Thymus (tissue), 11 donors: ENCODE data around the gene FZR1. TPM values are rescaled to one million over a fixed set of nuclear protein-coding genes. Genes with fewer than 3 reads are reported as not detected.
A peak's percentile ranks its signal among the peaks of the same experiment; 100 is the strongest.

Experiments used
- DNase-seq, 9 donors: peaks; one replicate each; pipeline ENCODE4 v3.0.0-alpha.2; 2013; ENCODE audit warnings: low spot score in 9 of 9, low read depth in 6 of 9, missing footprints in 1 of 9
- H3K27ac ChIP-seq, 2 donors: one replicate each; pipeline ENCODE4 v1.5.1; 2013; ENCODE audit warnings: control low read depth in 1 of 2, low read depth in 1 of 2, low read length in 1 of 2, mild to moderate bottlenecking in 1 of 2, moderate library complexity in 1 of 2
- H3K27me3 ChIP-seq, 2 donors: one replicate each; pipeline ENCODE4 v1.5.1; 2013; ENCODE audit warnings: low read length in 1 of 2; ENCODE audit not compliant: control insufficient read depth in 2 of 2, insufficient read depth in 1 of 2
- H3K36me3 ChIP-seq, 2 donors: one replicate each; pipeline ENCODE4 v1.5.1; 2013; ENCODE audit warnings: low read length in 1 of 2, mild to moderate bottlenecking in 1 of 2, moderate library complexity in 1 of 2; ENCODE audit not compliant: control insufficient read depth in 2 of 2, insufficient read depth in 2 of 2
- H3K4me1 ChIP-seq, 2 donors: one replicate each; pipeline ENCODE4 v1.5.1; 2013; ENCODE audit warnings: low read length in 2 of 2; ENCODE audit not compliant: control insufficient read depth in 2 of 2, insufficient read depth in 2 of 2
- H3K4me3 ChIP-seq, 2 donors: one replicate each; pipeline ENCODE4 v1.5.1; 2013; ENCODE audit warnings: low read length in 2 of 2, control low read depth in 1 of 2, mild to moderate bottlenecking in 1 of 2
- H3K9me3 ChIP-seq, 2 donors: one replicate each; pipeline ENCODE4 v1.5.1; 2013; ENCODE audit warnings: low read length in 1 of 2, mild to moderate bottlenecking in 1 of 2; ENCODE audit not compliant: control insufficient read depth in 2 of 2, insufficient read depth in 1 of 2
- WGBS: extraction: QIAGEN DNeasy Blood & Tissue Kit; methylation state at CpG from one replicate; pipeline ENCODE4 v1.1.7; 2013; 5-methylcytosine and 5-hydroxymethylcytosine counted together
- polyA plus RNA-seq: library from polyadenylated mRNA; stranded (reverse); fragments of 200-250 nt; gene quantifications from one replicate; pipeline ENCODE4 v1.2.3, GENCODE V29; 2013
- total RNA-seq: library from RNA; stranded (reverse); fragments of 120-200 nt; gene quantifications from one replicate; pipeline ENCODE4 v1.2.4, GENCODE V29; 2013
- donor health status: healthy.

Gene FZR1
- total and polyA plus RNA-seq, 2 donors = 18.6 to 26.2 TPM

GRCh38 chr19:3469638-3470499, 36.2 kb upstream of the FZR1 start:
- Histone ChIP-seq H3K27ac (no peak overlapping the region), H3K9me3 (peaks cover 2 to 12% of the 10 kb centered on the region in 2 donors), H3K36me3 (no peaks in the 10 kb centered on the region), H3K4me1 (no peaks in the 10 kb centered on the region), H3K27me3 (peaks cover 0 to 22% of the 10 kb centered on the region in 2 donors), H3K4me3 (no peak overlapping the region)
- no peak for DNase-seq
- 75% methylated on average over 14 of the region's 14 CpGs for WGBS

- Histone ChIP-seq H3K36me3 (no peaks in the 10 kb centered on the region), H3K9me3 (peaks cover 2 to 12% of the 10 kb centered on the region in 2 donors), H3K27ac (no peak overlapping the region), H3K4me3 (no peak overlapping the region), H3K4me1 (no peaks in the 10 kb centered on the region), H3K27me3 (peaks cover 0 to 15% of the 10 kb centered on the region in 2 donors)
- no peak for DNase-seq
- WGBS = 86% methylated on average over 11 of the region's 11 CpGs
These were observed 35.5 kb upstream of the FZR1 start for GRCh38 chr19:3470500-3471128.

- no peaks in the 10 kb centered on the region for H3K4me1 ChIP-seq
- WGBS = 51% methylated on average over 24 of the region's 24 CpGs
- H3K27ac ChIP-seq = no peak overlapping the region
- no peak for DNase-seq
- H3K27me3 ChIP-seq = peaks cover 0 to 4% of the 10 kb centered on the region in 2 donors
- H3K9me3 ChIP-seq = peaks cover 2 to 12% of the 10 kb centered on the region in 2 donors
- no peaks in the 10 kb centered on the region for H3K36me3 ChIP-seq
- no peak overlapping the region for H3K4me3 ChIP-seq
These were observed 34.0 kb upstream of the FZR1 start for GRCh38 chr19:3471954-3472655.

- H3K27me3 ChIP-seq = peaks cover 0 to 6% of the 10 kb centered on the region in 2 donors
- DNase-seq = no peak
- H3K9me3 ChIP-seq = peaks cover 0 to 4% of the 10 kb centered on the region in 2 donors
- WGBS = 97% methylated on average over 8 of the region's 8 CpGs
- H3K27ac ChIP-seq = no peak overlapping the region
- H3K4me1 ChIP-seq = peaks cover 3 to 11% of the 10 kb centered on the region in 2 donors
- no peaks in the 10 kb centered on the region for H3K36me3 ChIP-seq
- H3K4me3 ChIP-seq = no peak overlapping the region
These were observed 32.1 kb upstream of the FZR1 start for GRCh38 chr19:3474010-3474409.

GRCh38 chr19:3474614-3475013, 31.5 kb upstream of the FZR1 start:
- peaks cover 0 to 5% of the 10 kb centered on the region in 2 donors for H3K27me3 ChIP-seq
- no peaks in the 10 kb centered on the region for H3K36me3 ChIP-seq
- peaks cover 3 to 16% of the 10 kb centered on the region in 2 donors for H3K4me1 ChIP-seq
- H3K27ac ChIP-seq = no peak overlapping the region
- WGBS = 94% methylated on average over 2 of the region's 2 CpGs
- H3K4me3 ChIP-seq = no peak overlapping the region
- peaks cover 0 to 8% of the 10 kb centered on the region in 2 donors for H3K9me3 ChIP-seq
- DNase-seq = no peak

GRCh38 chr19:3475449-3475848, 30.7 kb upstream of the FZR1 start:
- Histone ChIP-seq H3K27ac (no peak overlapping the region), H3K4me1 (peaks cover 3 to 20% of the 10 kb centered on the region in 2 donors), H3K9me3 (peaks cover 0 to 14% of the 10 kb centered on the region in 2 donors), H3K27me3 (peaks cover 0 to 7% of the 10 kb centered on the region in 2 donors), H3K4me3 (no peak overlapping the region), H3K36me3 (no peaks in the 10 kb centered on the region)
- WGBS = 94% methylated on average over 4 of the region's 4 CpGs
- no peak for DNase-seq

- Histone ChIP-seq H3K27ac (no peak overlapping the region), H3K4me1 (peaks cover 3 to 20% of the 10 kb centered on the region in 2 donors), H3K9me3 (peaks cover 0 to 16% of the 10 kb centered on the region in 2 donors), H3K27me3 (peaks cover 0 to 9% of the 10 kb centered on the region in 2 donors), H3K36me3 (no peaks in the 10 kb centered on the region), H3K4me3 (no peak overlapping the region)
- no peak for DNase-seq
- 95% methylated on average over 2 of the region's 2 CpGs for WGBS
These were observed 29.3 kb upstream of the FZR1 start for GRCh38 chr19:3476830-3477229.

- Histone ChIP-seq H3K27me3 (peaks cover 0 to 12% of the 10 kb centered on the region in 2 donors), H3K9me3 (peaks cover 0 to 16% of the 10 kb centered on the region in 2 donors), H3K27ac (no peak overlapping the region), H3K36me3 (no peaks in the 10 kb centered on the region), H3K4me3 (no peak overlapping the region), H3K4me1 (peaks cover 3 to 20% of the 10 kb centered on the region in 2 donors)
- DNase-seq = no peak
These were observed 28.6 kb upstream of the FZR1 start for GRCh38 chr19:3477506-3477905.

- H3K27me3 ChIP-seq = peaks cover 0 to 13% of the 10 kb centered on the region in 2 donors
- H3K4me3 ChIP-seq = no peak overlapping the region
- 70% methylated on average over 2 of the region's 2 CpGs for WGBS
- peaks cover 0 to 16% of the 10 kb centered on the region in 2 donors for H3K9me3 ChIP-seq
- H3K27ac ChIP-seq = peak overlapping the region in 1 of 2 donors; percentile 44
- DNase-seq = no peak
- no peaks in the 10 kb centered on the region for H3K36me3 ChIP-seq
- H3K4me1 ChIP-seq = peaks cover 3 to 20% of the 10 kb centered on the region in 2 donors
These were observed 28.2 kb upstream of the FZR1 start for GRCh38 chr19:3477951-3478350.
